Neuronal stem cell (in vitro differentiated cells): ENCODE measurements around the gene PCDH1. TPM values are rescaled to one million over a fixed set of nuclear protein-coding genes. Genes with fewer than 3 reads are reported as not detected.
A peak's percentile ranks its signal among the peaks of the same experiment; 100 is the strongest.

ENCODE experiments used
- DNase-seq: peaks from one replicate; pipeline ENCODE4 v3.0.0-alpha.2; 2013; ENCODE audit warnings: low spot score
- H2AFZ ChIP-seq: one replicate; pipeline ENCODE4 v1.6.1; 2013; ENCODE audit warnings: mild to moderate bottlenecking, low read length, inconsistent platforms
- H2AK5ac ChIP-seq: 2 replicates; pipeline ENCODE4 v1.6.1; 2013; ENCODE audit warnings: low read depth, mild to moderate bottlenecking, inconsistent platforms, low read length, moderate library complexity, mixed read lengths
- H2BK120ac ChIP-seq: 2 replicates; pipeline ENCODE4 v1.6.1; 2013; ENCODE audit warnings: low read depth, mild to moderate bottlenecking, inconsistent platforms, low read length, moderate library complexity, mixed read lengths
- H2BK12ac ChIP-seq: one replicate; pipeline ENCODE4 v1.6.1; 2013; ENCODE audit warnings: low read length, inconsistent platforms
- H2BK15ac ChIP-seq: 2 replicates; pipeline ENCODE4 v1.6.1; 2013; ENCODE audit warnings: mild to moderate bottlenecking, low read length, inconsistent platforms, mixed read lengths
- H2BK5ac ChIP-seq: one replicate; pipeline ENCODE4 v1.6.1; 2013; ENCODE audit warnings: inconsistent platforms, mild to moderate bottlenecking, low read length, moderate library complexity
- H3K14ac ChIP-seq: one replicate; pipeline ENCODE4 v1.6.1; 2013; ENCODE audit warnings: low read length, inconsistent platforms
- H3K18ac ChIP-seq: 2 replicates; pipeline ENCODE4 v1.6.1; 2013; ENCODE audit warnings: low read length, inconsistent platforms
- H3K23ac ChIP-seq: 2 replicates; pipeline ENCODE4 v1.6.1; 2013; ENCODE audit warnings: low read depth, mild to moderate bottlenecking, mixed read lengths, low read length, inconsistent platforms; ENCODE audit not compliant: poor library complexity
- H3K27ac ChIP-seq: replicated peaks from 3 replicates; pipeline ENCODE4 v1.5.1; 2013; ENCODE audit warnings: low read length, inconsistent platforms
- H3K27me3 ChIP-seq, 3 experiments: 2 replicates each; pipeline ENCODE4 v1.6.1; 2013; ENCODE audit warnings: low read length in 3 of 3, mild to moderate bottlenecking in 2 of 3, inconsistent platforms in 1 of 3, low read depth in 1 of 3, mixed read lengths in 1 of 3, moderate library complexity in 1 of 3; ENCODE audit not compliant: control insufficient read depth in 3 of 3, insufficient read depth in 3 of 3
- H3K36me3 ChIP-seq, 2 donors: replicated peaks in 1 of 2; 2 replicates each; pipeline ENCODE4 v1.6.1; 2013; ENCODE audit warnings: low read length in 2 of 2; ENCODE audit not compliant: control insufficient read depth in 2 of 2, insufficient read depth in 2 of 2
- H3K4ac ChIP-seq: 2 replicates; pipeline ENCODE4 v1.6.1; 2013; ENCODE audit warnings: inconsistent platforms, mild to moderate bottlenecking, low read length, moderate library complexity
- H3K4me1 ChIP-seq, 2 donors: 1 replicate in 1 of 2; 2 replicates in 1 of 2; pipeline ENCODE4 v1.6.1; 2013; ENCODE audit warnings: low read length in 2 of 2, low read depth in 1 of 2; ENCODE audit not compliant: control insufficient read depth in 2 of 2, insufficient read depth in 1 of 2
- H3K4me2 ChIP-seq: one replicate; pipeline ENCODE4 v1.6.1; 2013; ENCODE audit warnings: mild to moderate bottlenecking, low read length, inconsistent platforms; ENCODE audit not compliant: insufficient read depth, poor library complexity, severe bottlenecking
- H3K4me3 ChIP-seq, 2 donors: 2 replicates each; pipeline ENCODE4 v1.5.1; 2013; ENCODE audit warnings: low read length in 2 of 2, mild to moderate bottlenecking in 2 of 2, inconsistent platforms in 1 of 2, moderate library complexity in 1 of 2
- H3K79me1 ChIP-seq: one replicate; pipeline ENCODE4 v1.6.1; 2013; ENCODE audit warnings: low read depth, mild to moderate bottlenecking, inconsistent platforms, low read length, moderate library complexity
- H3K9ac ChIP-seq: one replicate; pipeline ENCODE4 v1.6.1; 2013; ENCODE audit warnings: mild to moderate bottlenecking, low read depth, low read length, inconsistent platforms; ENCODE audit not compliant: poor library complexity
- H3K9me3 ChIP-seq, 2 donors: replicated peaks in 1 of 2; 2 replicates each; pipeline versions ENCODE3 to v1.6.1; 2013; ENCODE audit warnings: low read length in 2 of 2, mild to moderate bottlenecking in 2 of 2, inconsistent platforms in 1 of 2, low read depth in 1 of 2, mixed read lengths in 1 of 2, moderate library complexity in 1 of 2; ENCODE audit not compliant: control insufficient read depth in 2 of 2, insufficient read depth in 1 of 2
- H4K8ac ChIP-seq: one replicate; pipeline ENCODE4 v1.6.1; 2013; ENCODE audit warnings: low read depth, mild to moderate bottlenecking, inconsistent platforms, low read length, moderate library complexity
- H4K91ac ChIP-seq: one replicate; pipeline ENCODE4 v1.6.1; 2013; ENCODE audit warnings: low read length, low read depth, mild to moderate bottlenecking, inconsistent platforms; ENCODE audit not compliant: poor library complexity
- WGBS, 2 donors: extraction: QIAGEN DNeasy Blood & Tissue Kit; methylation state at CpG; one replicate each; pipeline ENCODE4 v1.1.7; 2013; ENCODE audit warnings: missing lambda C conversion rate in 2 of 2, mixed read lengths in 1 of 2; ENCODE audit not compliant: insufficient read length in 2 of 2, insufficient replicate concordance in 1 of 2; ENCODE audit errors: extremely low coverage in 2 of 2; 5-methylcytosine and 5-hydroxymethylcytosine counted together
- polyA plus RNA-seq, 2 experiments: library from polyadenylated mRNA; stranded (reverse); fragments of 200-250 nt; gene quantifications; one replicate each; pipeline ENCODE4 v1.2.3, GENCODE V29; 2013

The PCDH1 gene
- polyA plus RNA-seq (2013, experiment 1 of 2), result 7.6 TPM
- 7.7 TPM for polyA plus RNA-seq (2013, experiment 2 of 2)

DNA sequence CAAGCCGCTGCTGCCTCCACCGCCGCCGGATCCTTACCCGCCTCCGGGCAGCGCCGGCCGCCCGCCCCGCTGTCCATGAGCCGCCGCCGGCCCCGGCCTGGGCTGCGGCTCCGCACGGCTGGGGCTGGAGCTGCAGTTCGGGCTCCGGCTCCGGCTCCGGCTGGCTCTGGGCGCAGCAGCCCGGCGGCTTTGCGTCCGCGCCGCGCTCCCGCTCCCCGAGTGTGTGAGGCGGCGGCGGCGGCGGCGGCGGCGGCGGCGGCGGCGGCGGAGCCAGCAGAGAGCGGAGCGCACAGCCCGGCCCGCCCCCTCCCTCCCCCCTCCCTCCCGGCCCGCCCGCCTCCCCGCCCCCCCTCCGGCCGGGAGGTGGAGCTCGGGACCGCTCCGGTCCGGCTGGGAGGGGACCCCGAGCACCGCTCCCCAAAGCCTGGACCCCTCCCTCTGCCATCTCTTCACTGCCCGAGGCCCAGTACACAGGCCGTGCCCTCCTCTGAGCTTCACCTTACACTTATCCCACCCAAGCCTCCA lies at the start of gene PCDH1:
Gene PCDH1 (minus strand): TSS at position 225 of the 525 bp plus-strand sequence. CDS start 148 bp downstream, at position 77.
- Histone ChIP-seq H3K27ac (peak within 1 kb of the TSS; percentile 81), H2BK5ac (peak within 1 kb of the TSS; percentile 32), H3K9me3 (no peaks in the 10 kb centered on the region), H4K8ac (no peak within 1 kb of the TSS), H2AK5ac (peak within 1 kb of the TSS; percentile 58), H3K14ac (peak within 1 kb of the TSS; percentile 89), H2BK12ac (peak within 1 kb of the TSS; percentile 52), H3K27me3 (peaks cover 0 to 9% (median 0%) of the 10 kb centered on the region in 3 experiments), H2AFZ (peak within 1 kb of the TSS; percentile 92), H2BK15ac (peak within 1 kb of the TSS; percentile 79), H3K4me1 (peaks cover 48 to 51% of the 10 kb centered on the region in 2 donors), H3K4me2 (peak within 1 kb of the TSS; percentile 99), H3K4ac (no peak within 1 kb of the TSS), H3K79me1 (peaks cover 12% of the 10 kb centered on the region), H3K9ac (peak within 1 kb of the TSS; percentile 95), H3K23ac (peak within 1 kb of the TSS; percentile 86), H4K91ac (peak within 1 kb of the TSS; percentile 2), H2BK120ac (peak within 1 kb of the TSS; percentile 48), H3K36me3 (no peaks in the 10 kb centered on the region), H3K18ac (peak within 1 kb of the TSS; percentile 98), H3K4me3 (peak within 1 kb of the TSS; percentile 69 to 89)
- no peak for DNase-seq
- no CpG with 5 or more reads among the region's 63 CpGs for WGBS, 2 donors

DNA sequence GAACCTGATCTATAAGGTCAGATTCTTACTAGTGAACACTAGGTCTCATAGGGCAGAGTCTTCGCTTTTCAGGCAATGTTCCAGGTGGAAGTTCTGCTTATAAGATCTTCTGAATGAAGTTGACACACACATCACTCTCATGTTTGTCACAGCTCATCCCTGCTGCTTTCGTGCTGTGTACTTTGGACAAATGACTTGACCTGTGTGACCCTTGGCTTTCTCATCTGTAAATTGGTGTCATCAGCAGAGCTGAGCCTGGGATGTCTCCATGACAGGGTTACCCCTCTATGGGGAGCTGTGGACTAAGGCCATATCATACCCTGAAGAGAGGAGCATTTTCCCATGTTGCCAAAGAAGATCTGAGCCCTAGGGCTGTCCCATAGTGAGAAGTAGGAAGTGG lies 48.2 kb upstream of the PCDH1 start:
- no peak overlapping the region for H4K8ac ChIP-seq
- H4K91ac ChIP-seq, result no peak overlapping the region
- H3K23ac ChIP-seq, result no peak overlapping the region
- no peak overlapping the region for H2BK15ac ChIP-seq
- no peak overlapping the region for H2AK5ac ChIP-seq
- no peak overlapping the region for H2BK5ac ChIP-seq
- no peak overlapping the region for H3K9ac ChIP-seq
- no CpG with 5 or more reads among the region's 2 CpGs for WGBS, 2 donors
- no peak overlapping the region for H3K4ac ChIP-seq
- no peak overlapping the region for H2AFZ ChIP-seq
- no peak overlapping the region for H3K14ac ChIP-seq
- peaks cover 41 to 60% of the 10 kb centered on the region in 2 donors for H3K36me3 ChIP-seq
- no peak overlapping the region for H3K27ac ChIP-seq
- no peak overlapping the region for H3K4me3 ChIP-seq
- H3K4me2 ChIP-seq, result no peak overlapping the region
- DNase-seq, result no peak
- H3K9me3 ChIP-seq, result no peaks in the 10 kb centered on the region
- peaks cover 3 to 6% of the 10 kb centered on the region in 2 donors for H3K4me1 ChIP-seq
- no peak overlapping the region for H2BK12ac ChIP-seq
- H3K27me3 ChIP-seq, result no peaks in the 10 kb centered on the region
- H2BK120ac ChIP-seq, result no peak overlapping the region
- H3K79me1 ChIP-seq, result peaks cover 2% of the 10 kb centered on the region
- H3K18ac ChIP-seq, result no peak overlapping the region

DNA sequence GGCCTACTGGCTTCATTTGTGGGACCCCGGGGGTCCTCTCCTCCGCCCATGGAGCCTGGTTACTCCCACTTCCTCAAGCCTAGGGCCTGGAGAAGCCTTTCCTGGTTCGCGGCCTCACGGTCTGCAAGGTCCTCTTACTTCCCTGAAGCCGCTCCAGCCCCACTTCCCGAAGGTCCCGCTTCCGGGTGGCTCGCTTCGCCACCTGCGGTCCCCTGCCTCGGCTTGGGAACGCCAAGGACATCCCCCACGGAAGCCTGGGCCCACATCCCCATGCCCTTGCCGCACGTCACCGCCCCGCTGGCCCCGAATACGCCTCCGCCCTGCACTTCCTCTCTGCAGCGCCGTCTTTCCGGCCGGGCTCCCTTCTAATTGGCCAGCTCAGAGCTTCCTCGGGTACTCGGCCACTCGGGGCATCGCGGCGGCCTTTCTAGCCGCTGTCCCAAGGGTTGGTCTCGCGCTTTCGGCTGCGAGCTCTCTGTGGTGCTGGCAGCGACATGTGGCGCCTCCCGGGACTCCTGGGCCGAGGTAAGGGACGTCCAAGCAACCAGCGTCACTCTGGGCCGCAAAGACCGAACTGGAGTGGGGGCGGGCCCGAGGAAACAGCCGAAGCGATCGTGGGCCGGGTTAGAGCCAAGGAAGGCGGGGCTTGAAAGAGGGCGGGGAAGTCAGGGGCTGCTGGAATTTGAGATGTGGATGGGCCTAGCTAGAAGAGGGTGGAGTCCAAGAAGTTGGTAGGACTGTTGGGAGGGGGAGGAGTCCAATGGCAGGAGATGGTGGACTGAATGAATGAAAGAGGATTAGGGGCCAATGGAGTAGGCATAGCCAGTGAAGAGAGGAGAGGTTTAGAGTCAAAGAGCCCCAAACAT lies 45.5 kb upstream of the PCDH1 start, which contains the start of gene DELE1:
Gene DELE1 (plus strand): TSS at position 424 of the 866 bp plus-strand sequence. CDS start 71 bp downstream, at position 495.
- Histone ChIP-seq H3K36me3 (peaks cover 20 to 34% of the 10 kb centered on the region in 2 donors), H2AFZ (peak within 1 kb of the TSS; percentile 98), H3K4me2 (peak within 1 kb of the TSS; percentile 87), H2AK5ac (peak within 1 kb of the TSS; percentile 97), H3K9ac (peak within 1 kb of the TSS; percentile 93), H3K9me3 (no peaks in the 10 kb centered on the region), H2BK15ac (peak within 1 kb of the TSS; percentile 71), H3K4me3 (peak within 1 kb of the TSS; percentile 93 to 96), H3K23ac (peak within 1 kb of the TSS; percentile 94), H2BK5ac (peak within 1 kb of the TSS; percentile 93), H4K8ac (peak within 1 kb of the TSS; percentile 89), H2BK12ac (peak within 1 kb of the TSS; percentile 67), H3K14ac (peak within 1 kb of the TSS; percentile 77), H3K18ac (peak within 1 kb of the TSS; percentile 96), H3K79me1 (peaks cover 2% of the 10 kb centered on the region), H3K4ac (peak within 1 kb of the TSS; percentile 58), H3K4me1 (peaks cover 3 to 6% of the 10 kb centered on the region in 2 donors), H4K91ac (peak within 1 kb of the TSS; percentile 18), H2BK120ac (peak within 1 kb of the TSS; percentile 72), H3K27ac (peak within 1 kb of the TSS; percentile 97), H3K27me3 (no peaks in the 10 kb centered on the region)
- WGBS, 2 donors, result no CpG with 5 or more reads among the region's 53 CpGs
- DNase-seq, result peak; percentile 86
